Measurements from ENCODE around the gene EDEM3.

The EDEM3 gene

GRCh38 chr1:184672013-184672726 is 82.5 kb downstream of the EDEM3 start:
- DNase-seq = no peak

GRCh38 chr1:184669391-184669790 is 85.3 kb downstream of the EDEM3 start:
- no peak for DNase-seq

- DNase-seq = no peak
Observed at GRCh38 chr1:184665360-184665759, 89.3 kb downstream of the EDEM3 start.

GRCh38 chr1:184664661-184665060 is 90.0 kb downstream of the EDEM3 start:
- DNase-seq = no peak

GRCh38 chr1:184664042-184664660 is 90.5 kb downstream of the EDEM3 start:
- DNase-seq = peak; percentile 62

- DNase-seq = no peak
Observed at GRCh38 chr1:184661801-184662200, 92.9 kb downstream of the EDEM3 start.

GRCh38 chr1:184660462-184661191 is 94.0 kb downstream of the EDEM3 start:
- no peak for DNase-seq

GRCh38 chr1:184658055-184658454 is 96.6 kb downstream of the EDEM3 start:
- DNase-seq = no peak

- DNase-seq = no peak
Observed at GRCh38 chr1:184656221-184656620, 98.4 kb downstream of the EDEM3 start.

- DNase-seq = no peak
Observed at GRCh38 chr1:184655185-184655584, 99.5 kb downstream of the EDEM3 start.

- no peak for DNase-seq
Observed at GRCh38 chr1:184650177-184650866, 104.3 kb downstream of the EDEM3 start.

- peak; percentile 31 for DNase-seq
Observed at GRCh38 chr1:184649451-184649888, 105.2 kb downstream of the EDEM3 start.

- no peak for DNase-seq
Observed at GRCh38 chr1:184648856-184649201, 105.8 kb downstream of the EDEM3 start.

GRCh38 chr1:184648160-184648855 is 106.3 kb downstream of the EDEM3 start:
- DNase-seq = no peak

GRCh38 chr1:184647471-184647870 is 107.2 kb downstream of the EDEM3 start:
- no peak for DNase-seq

- no peak for DNase-seq
Observed at GRCh38 chr1:184646824-184647223, 107.8 kb downstream of the EDEM3 start.

GRCh38 chr1:184646178-184646701 is 108.4 kb downstream of the EDEM3 start:
- DNase-seq = no peak

GRCh38 chr1:184644771-184645170 is 109.9 kb downstream of the EDEM3 start:
- DNase-seq = no peak

- DNase-seq = no peak
Observed at GRCh38 chr1:184643661-184644060, 111.0 kb downstream of the EDEM3 start.

- no peak for DNase-seq
Observed at GRCh38 chr1:184641894-184642293, 112.8 kb downstream of the EDEM3 start.

GRCh38 chr1:184640505-184640904 is 114.2 kb downstream of the EDEM3 start:
- DNase-seq = no peak

Data from fibroblast of skin of scalp (primary cell).